AG04450 (cell line): ENCODE measurements around the gene CLDN19. TPM values are rescaled to one million over a fixed set of nuclear protein-coding genes. Genes with fewer than 3 reads are reported as not detected.

ENCODE experiments used
- CTCF ChIA-PET: fragments of 300-600, 350-600 bp; formaldehyde crosslinking; extraction: SDS; loops from one replicate; lab custom pipeline; 2022; ENCODE audit warnings: antibody characterized with exemption, inconsistent platforms; lab: Charles Lee
- POLR2A ChIA-PET: fragments of 350-600 bp; formaldehyde crosslinking; extraction: SDS; loops from one replicate; lab custom pipeline; 2021; ENCODE audit warnings: antibody characterized with exemption, inconsistent platforms; lab: Yijun Ruan, JAX
- DNase-seq: peaks from one replicate; pipeline ENCODE4 v3.0.0-alpha.2; 2011; ENCODE audit warnings: low read depth, low spot score
- H3K27ac ChIP-seq: one replicate; pipeline ENCODE4 v1.5.1; 2012; ENCODE audit warnings: low read depth, low read length, control low read depth
- H3K27me3 ChIP-seq: one replicate; pipeline ENCODE4 v1.6.0; 2012; ENCODE audit warnings: low read length; ENCODE audit not compliant: control insufficient read depth, insufficient read depth
- H3K4me3 ChIP-seq: 2 replicates; pipeline ENCODE4 v1.5.1; 2011; ENCODE audit warnings: mild to moderate bottlenecking, low read depth, low read length, control low read depth
- H3K9me3 ChIP-seq: 2 replicates; pipeline ENCODE4 v1.5.1; 2012; ENCODE audit warnings: low read length; ENCODE audit not compliant: control insufficient read depth, insufficient read depth
- polyA plus RNA-seq: library from polyadenylated mRNA; depleted of rRNA; stranded (reverse); fragments of >200 nt; gene quantifications from 2 replicates; pipeline ENCODE4 v1.2.3, GENCODE V29; 2011
- TF ChIP-seq, protein P1 (sequence below): IDR thresholded peaks from 2 replicates; pipeline ENCODE4 v1.5.1; 2011; ENCODE audit warnings: low read depth, low read length, control low read depth, inconsistent platforms

Gene CLDN19
- polyA plus RNA-seq, 1 experiment: not detected

DNA sequence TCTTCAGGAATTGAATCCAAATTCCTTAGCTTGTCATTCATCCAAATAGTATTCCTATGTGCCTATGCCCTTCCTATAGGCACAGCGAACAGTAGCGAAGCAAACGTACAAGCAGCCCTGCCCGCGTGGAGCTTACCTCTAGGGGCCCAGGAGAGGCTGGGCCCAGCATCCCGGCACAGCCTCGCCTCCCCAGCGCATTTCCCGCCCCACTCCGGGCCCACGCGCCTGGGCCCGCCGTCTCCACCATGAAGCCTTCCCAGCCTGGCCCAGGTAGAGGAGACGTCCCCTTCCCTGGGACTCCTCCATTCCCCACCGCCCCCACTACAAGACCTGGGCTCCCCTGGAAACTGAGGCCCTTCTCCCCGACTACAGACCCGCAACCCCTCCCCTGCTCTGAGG, 44.5 kb upstream of the CLDN19 start:
- CTCF ChIA-PET: interaction anchor here (1.0 kb wide), 1 partner anchor 289 kb away, joined by 3 read pairs; no protein-coding TSS in a partner anchor
- POLR2A ChIA-PET: no interaction called here
- Histone ChIP-seq H3K27ac (no peak overlapping the region), H3K4me3 (peak overlapping the region; percentile 49; the same call in 1 of the 2 replicates), H3K27me3 (no peaks in the 10 kb centered on the region), H3K9me3 (no peaks in the 10 kb centered on the region; the same call in 1 of the 2 replicates)
- DNase-seq: no peak
- TF ChIP-seq, protein P1, sequence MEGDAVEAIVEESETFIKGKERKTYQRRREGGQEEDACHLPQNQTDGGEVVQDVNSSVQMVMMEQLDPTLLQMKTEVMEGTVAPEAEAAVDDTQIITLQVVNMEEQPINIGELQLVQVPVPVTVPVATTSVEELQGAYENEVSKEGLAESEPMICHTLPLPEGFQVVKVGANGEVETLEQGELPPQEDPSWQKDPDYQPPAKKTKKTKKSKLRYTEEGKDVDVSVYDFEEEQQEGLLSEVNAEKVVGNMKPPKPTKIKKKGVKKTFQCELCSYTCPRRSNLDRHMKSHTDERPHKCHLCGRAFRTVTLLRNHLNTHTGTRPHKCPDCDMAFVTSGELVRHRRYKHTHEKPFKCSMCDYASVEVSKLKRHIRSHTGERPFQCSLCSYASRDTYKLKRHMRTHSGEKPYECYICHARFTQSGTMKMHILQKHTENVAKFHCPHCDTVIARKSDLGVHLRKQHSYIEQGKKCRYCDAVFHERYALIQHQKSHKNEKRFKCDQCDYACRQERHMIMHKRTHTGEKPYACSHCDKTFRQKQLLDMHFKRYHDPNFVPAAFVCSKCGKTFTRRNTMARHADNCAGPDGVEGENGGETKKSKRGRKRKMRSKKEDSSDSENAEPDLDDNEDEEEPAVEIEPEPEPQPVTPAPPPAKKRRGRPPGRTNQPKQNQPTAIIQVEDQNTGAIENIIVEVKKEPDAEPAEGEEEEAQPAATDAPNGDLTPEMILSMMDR: no peak

DNA sequence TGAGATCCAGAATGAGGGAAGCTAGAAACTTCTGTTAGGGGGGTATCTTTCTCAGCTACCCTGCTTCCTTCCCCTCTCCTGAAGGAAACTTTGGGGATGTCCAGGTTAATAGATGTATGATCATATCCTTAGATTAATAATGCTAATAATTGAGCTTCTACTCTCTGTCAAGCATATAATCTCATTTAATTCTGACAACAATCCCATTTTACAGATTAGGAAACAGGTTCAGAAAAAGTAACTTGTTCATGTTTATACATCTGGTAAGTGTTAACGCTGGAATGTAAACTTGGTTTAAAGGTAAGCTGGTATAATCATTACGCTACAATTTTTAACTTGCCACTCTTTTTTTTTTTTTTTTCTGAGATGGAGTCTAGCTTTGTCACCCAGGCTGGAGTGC, 43.1 kb upstream of the CLDN19 start:
- no peak for DNase-seq
- no peaks in the 10 kb centered on the region for H3K27me3 ChIP-seq
- POLR2A ChIA-PET: no interaction called here
- CTCF ChIA-PET: interaction anchor here (1.0 to 1.2 kb wide), 2 partner anchors 63 to 290 kb away, joined by 3 to 6 read pairs; partner anchors contain the start of gene ZNF691
- TF ChIP-seq, protein P1: no peak
- no peaks in the 10 kb centered on the region; the same call in 1 of the 2 replicates for H3K9me3 ChIP-seq
- H3K27ac ChIP-seq: no peak overlapping the region
- H3K4me3 ChIP-seq: no peak overlapping the region

DNA sequence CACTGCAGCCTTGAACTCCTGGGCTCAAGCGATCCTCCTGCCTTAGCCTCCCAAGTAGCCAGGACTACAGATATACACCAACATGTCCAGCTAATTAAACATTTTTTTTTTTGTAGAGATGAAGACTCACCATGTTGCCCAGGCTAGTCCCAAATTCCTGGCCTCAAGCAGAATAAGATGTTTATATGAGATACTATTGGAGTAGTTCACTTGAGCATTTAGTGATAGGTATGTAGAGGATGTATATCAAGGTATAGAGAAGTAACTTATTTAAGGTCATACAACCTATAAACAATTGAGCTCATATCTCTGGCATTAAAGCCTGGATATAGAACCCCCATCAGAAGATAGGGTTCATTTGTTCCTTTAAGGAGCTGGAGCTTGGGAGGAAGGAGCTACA, 40.1 kb upstream of the CLDN19 start:
- Histone ChIP-seq H3K27me3 (no peaks in the 10 kb centered on the region), H3K9me3 (no peaks in the 10 kb centered on the region; the same call in 1 of the 2 replicates), H3K4me3 (no peak overlapping the region), H3K27ac (no peak overlapping the region)
- TF ChIP-seq, protein P1: no peak
- no peak for DNase-seq
- ChIA-PET CTCF (interaction anchor here (0.6 to 5.0 kb wide), 3 partner anchors 13 to 293 kb away, joined by 3 to 108 read pairs (median 10); partner anchors contain the start of genes C1orf50 and P3H1), POLR2A (interaction anchor here (0.5 to 1.3 kb wide), 2 partner anchors 66 to 192 kb away, joined by 3 read pairs; partner anchors contain the start of gene ZNF691)

DNA sequence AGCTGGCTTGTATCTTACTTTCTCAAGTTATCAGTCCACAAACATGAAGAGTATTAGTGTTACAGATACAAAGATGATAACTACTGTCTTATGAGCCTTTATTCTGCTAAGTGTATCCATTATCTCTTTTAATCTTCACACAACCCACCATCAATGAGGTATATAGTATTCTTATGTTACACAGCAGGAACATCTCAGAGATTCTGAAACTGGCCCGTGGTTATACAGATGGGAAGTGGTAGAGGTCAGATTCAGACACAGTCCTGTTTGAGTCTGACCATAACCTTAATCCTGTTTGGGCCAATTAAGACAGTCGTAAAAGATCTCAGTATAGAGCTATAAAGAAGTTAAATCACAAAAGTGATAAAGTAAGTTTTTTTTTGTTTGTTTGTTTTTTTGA, 39.7 kb upstream of the CLDN19 start:
- Histone ChIP-seq H3K4me3 (no peak overlapping the region), H3K9me3 (no peaks in the 10 kb centered on the region), H3K27me3 (no peaks in the 10 kb centered on the region), H3K27ac (no peak overlapping the region)
- TF ChIP-seq, protein P1: no peak
- no peak for DNase-seq
- ChIA-PET POLR2A (interaction anchor here (0.5 to 1.3 kb wide), 2 partner anchors 66 to 192 kb away, joined by 3 read pairs; partner anchors contain the start of gene ZNF691), CTCF (interaction anchor here (0.6 to 5.0 kb wide), 4 partner anchors 13 to 293 kb away, joined by 3 to 108 read pairs (median 22); partner anchors contain the start of genes C1orf50 and P3H1)

DNA sequence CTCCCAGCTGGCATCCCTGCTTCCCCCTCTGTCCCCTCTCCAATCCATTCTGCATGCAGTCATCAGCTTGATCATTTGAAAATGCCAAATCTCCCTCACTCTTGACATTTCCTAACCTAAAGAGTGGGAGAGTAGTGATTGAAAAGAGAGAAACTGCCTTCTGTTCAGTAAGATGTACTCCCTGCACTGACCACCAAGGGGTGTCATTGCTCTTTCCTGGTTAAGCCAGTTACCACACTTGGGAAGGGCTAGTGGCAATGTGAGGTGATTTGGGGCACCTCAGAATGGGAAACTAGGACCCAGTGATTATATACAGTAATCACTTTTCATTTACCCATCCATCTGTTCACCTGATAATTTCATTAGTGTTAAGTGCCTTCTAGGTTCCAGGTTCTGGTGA, 37.8 kb upstream of the CLDN19 start:
- POLR2A ChIA-PET: interaction anchor here (1.0 kb wide), 2 partner anchors 135 to 296 kb away, joined by 3 to 4 read pairs; no protein-coding TSS in a partner anchor
- DNase-seq: no peak
- H3K4me3 ChIP-seq: no peak overlapping the region
- CTCF ChIA-PET: interaction anchor here (0.5 to 5.0 kb wide), 27 partner anchors 9 to 773 kb away, joined by 3 to 108 read pairs (median 4); partner anchors contain the start of genes C1orf50, P3H1 and ZNF691
- no peak overlapping the region for H3K27ac ChIP-seq
- no peaks in the 10 kb centered on the region for H3K9me3 ChIP-seq
- TF ChIP-seq, protein P1: peak; percentile 69
- no peaks in the 10 kb centered on the region for H3K27me3 ChIP-seq
